Measurements from ENCODE around the gene ELF4.

Gene ELF4

DNA sequence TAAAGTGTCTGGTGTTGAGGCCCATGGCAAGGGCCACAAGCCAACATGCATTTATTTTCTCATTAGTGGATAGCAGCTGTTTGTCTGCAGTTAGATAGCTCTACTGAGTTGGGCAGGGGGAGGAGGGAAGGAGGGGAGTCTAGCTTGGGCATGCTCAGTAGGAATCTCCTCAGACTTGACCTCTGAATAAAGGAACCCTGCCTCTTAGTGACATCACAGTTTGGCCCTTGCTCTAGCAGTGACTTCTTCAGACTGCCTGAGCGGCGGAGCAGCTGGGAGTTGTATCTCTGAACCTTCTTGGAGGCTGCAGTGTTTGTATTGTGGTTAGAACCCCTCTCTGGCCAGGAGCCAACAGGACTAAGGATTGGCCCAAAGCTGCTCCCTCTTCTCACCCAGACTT, 70.5 kb downstream of the ELF4 start:
- DNase-seq: no peak

DNA sequence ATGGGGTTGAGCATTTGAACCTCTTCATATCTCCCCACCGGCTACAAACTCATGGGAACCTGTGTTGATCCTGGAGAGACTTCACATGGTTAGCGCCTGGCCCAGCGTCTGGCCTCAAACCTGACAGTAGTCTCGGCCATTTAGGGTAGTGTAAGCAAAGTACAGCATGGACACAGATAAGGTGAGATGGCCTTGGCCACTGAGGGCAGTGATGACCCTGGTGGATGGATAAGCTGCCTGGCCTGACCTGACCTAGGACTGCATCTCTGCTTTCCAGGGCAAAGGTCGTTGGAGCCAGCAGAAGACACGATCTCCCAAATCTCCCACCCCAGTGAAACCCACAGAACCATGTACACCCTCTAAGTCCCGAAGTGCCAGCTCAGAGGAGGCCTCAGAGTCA, 76.1 kb downstream of the ELF4 start:
- no peak for DNase-seq

DNA sequence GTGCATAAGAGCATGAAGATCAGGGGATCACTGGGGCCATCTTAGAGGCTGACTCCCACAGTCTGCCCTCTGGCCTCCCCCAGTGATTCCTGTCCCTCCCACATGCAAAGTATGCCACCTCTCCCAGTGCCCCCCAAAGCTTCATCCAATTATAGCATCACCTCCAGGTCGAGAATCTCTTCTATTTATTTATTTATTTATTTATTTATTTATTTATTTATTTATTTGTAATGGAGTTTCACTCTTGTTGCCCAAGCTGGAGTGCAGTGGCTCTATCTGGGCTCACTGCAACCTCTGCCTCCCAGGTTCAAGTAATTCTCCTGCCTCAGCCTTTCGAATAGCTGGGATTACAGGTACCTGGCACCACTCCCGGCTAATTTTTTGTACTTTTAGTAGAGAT, 77.7 kb downstream of the ELF4 start:
- no peak for DNase-seq

DNA sequence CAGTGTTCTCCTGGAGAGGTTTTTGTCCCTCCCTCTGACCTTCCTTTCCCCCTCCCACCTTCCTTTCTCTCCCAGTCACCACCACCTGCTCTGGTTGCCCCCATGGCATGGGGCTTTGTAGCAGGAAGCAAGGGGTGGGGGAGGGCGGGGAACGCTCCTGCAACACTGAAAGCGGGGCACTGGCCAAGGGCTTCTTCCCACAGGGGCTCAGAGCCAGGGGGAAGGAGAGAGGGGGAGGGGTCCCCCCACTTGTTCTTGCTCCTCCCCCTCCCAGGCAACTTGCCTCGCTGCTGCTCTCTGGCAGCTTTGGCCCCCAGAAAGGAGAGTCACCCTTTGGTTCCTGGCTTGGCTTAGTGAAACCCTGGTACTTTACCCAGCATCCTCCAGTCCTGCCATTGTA, 79.5 kb downstream of the ELF4 start:
- no peak for DNase-seq

DNA sequence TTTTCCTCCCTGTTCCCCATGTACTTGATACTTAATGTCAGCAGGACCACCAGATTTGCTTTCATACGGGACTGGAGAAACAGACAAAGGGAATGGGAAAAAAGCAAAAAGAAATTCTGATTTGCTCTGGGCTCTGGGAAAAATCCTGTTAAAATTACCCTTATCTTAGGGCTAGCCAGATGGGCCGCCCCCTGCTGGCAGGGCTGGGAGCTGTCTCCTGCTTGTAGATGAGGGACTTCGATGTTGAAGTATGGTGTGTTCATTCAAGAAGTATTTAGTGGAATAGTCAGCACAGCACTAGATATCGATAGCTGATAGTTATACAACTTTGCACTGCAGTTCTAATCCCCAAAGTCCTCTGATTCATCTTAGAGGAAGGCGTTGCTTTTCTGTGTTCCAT, 82.1 kb downstream of the ELF4 start:
- peak; percentile 61 for DNase-seq

- DNase-seq: no peak
Measured at GRCh38 chrX:130027569-130027968, 82.7 kb downstream of the ELF4 start.

- no peak for DNase-seq
Measured at GRCh38 chrX:130025256-130025655, 85.0 kb downstream of the ELF4 start.

GRCh38 chrX:130024127-130024526, 86.2 kb downstream of the ELF4 start:
- peak; percentile 80 for DNase-seq

DNA sequence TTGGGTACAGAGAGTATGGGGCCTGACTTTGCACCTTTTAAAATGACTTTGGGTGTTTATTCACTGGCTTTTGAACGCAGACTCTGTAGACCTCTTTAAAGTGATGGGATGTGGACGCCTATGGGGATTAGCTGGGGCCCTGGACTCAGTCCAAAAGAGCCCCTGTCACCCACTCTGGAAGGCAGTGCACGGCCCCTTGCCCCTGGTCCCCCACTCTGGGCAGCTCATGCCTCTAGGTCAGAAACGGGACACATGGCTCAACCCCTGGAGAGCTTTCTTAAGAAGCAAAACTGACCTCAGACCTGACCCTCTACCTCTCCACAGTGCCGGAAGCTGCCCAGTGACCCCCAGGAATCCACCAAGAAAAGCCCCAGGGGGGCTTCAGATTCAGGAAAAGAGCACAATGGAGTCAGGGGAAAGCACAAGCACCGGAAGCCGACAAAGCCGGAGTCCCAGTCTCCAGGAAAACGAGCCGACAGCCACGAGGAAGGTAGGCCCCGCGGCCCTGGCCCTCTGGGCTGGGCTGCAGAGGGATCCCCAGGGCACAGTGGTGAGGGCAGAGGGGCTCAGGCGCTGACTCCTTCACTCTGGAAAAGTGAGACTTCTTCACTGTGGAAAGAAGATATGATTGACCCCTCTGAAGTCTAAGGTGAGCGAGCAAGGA, 89.5 kb downstream of the ELF4 start:
- no peak for DNase-seq

DNA sequence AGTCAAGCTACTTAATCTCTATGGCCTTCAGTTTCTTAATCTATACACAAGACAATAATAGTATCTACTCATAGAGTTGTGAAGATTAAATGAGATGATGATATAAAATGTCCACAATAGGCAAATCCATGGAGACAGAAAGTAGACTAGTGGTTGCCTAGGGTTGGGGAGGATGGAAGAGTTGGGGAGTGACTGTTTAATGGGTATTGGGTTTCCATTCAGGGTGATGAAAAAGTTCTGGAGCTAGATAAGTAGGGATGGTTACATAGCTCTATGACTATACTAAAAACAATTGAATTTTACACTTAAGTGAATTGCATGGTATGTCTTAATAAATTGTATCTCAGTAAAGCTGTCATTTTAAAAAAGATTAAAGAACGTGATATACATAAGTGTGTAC, 92.2 kb downstream of the ELF4 start:
- no peak for DNase-seq

DNA sequence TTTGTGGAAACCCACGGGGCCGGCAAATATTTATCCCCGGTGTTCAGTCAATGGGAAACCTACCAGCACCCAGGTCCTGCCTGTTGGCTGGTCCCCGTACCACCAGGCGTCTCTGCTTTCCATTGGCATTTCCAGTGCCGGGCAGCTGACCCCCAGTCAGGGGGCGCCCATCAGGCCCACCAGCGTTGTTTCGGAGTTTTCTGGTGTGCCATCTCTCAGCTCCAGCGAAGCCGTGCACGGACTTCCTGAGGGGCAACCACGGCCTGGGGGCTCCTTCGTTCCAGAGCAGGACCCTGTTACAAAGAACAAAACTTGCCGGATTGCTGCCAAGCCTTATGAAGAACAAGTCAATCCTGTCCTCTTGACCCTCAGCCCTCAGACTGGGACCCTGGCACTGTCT, 95.1 kb downstream of the ELF4 start:
- no peak for DNase-seq

Measured in activated T-cell treated with anti-CD3 and anti-CD28 coated beads, Interleukin-2, amount 50 U/mL, for 1 hour (primary cell).